ENCODE measurements around the gene XXYLT1.
"Not testable (repeated sequence)": the region's sequence is repeated elsewhere in the genome, so short reads cannot be mapped to it uniquely, and the experiment has no call there.

Gene XXYLT1

GRCh38 chr3:195124378-195124992 is 146.5 kb downstream of the XXYLT1 start:
- DNase-seq, result no peak

DNA sequence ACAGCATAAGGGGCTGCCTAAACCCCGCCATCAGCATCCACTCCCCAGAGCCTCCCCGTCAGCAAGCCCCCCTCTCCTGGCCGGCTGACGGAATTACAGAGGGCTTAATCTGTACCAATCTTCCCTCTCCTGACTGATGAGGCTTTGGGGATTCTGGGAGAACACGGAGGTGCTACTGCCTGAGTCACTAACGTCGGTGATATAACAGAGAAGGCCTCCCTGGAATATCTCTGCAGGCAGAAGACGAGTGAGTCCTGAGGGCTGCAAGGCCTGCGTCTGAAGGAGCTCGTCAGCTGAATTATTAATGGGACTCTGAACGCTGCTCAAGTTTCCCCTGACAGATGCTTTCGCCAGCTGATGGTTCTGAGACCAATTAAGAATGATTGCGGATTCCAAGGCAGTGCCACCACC is 147.7 kb downstream of the XXYLT1 start:
- DNase-seq, result no peak

- no peak for DNase-seq
Observed at GRCh38 chr3:195122261-195122660, 148.7 kb downstream of the XXYLT1 start.

- no peak for DNase-seq
Observed at GRCh38 chr3:195120267-195120601, 150.7 kb downstream of the XXYLT1 start.

DNA sequence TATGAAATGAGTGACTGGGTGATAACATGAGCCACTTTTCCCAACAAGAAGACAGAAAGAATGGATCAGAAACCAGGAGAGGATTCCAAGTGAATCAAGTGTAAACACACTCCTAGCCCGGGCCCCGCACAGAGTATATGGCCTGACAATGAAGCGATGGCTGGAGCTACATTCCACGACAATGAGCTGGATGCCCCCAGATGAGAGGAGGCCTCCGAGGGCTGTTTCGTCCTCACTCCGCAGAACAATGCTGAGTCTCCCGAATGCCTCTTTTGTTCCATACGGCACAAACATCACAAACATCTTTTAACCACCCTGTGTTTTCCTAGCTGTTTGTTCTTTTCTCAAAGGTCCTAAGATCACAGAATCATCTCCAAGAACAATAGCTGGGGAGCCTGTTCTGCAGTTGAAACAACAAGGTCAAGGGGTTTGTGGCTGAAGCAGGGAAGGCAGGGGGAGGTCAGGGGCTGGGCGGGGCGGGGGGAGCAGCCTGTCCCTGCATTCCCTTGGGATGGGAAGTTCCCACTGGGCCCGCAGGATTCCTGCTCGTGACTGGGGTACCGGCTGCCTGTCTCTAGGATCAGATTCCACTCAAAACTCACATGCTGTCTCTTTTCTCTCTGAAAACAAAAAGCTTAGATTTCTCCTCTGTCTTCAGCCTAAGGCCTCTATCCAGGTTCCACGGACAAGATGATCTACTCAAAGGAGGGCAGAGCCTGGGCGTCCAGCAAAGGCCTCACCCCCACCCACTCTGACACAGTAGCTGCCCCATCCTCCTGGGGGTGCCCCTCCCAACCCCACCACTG is 151.3 kb downstream of the XXYLT1 start:
- no peak for DNase-seq

- no peak for DNase-seq
Observed at GRCh38 chr3:195118671-195119070, 152.3 kb downstream of the XXYLT1 start.

GRCh38 chr3:195117978-195118581 is 152.9 kb downstream of the XXYLT1 start:
- no peak for DNase-seq

DNA sequence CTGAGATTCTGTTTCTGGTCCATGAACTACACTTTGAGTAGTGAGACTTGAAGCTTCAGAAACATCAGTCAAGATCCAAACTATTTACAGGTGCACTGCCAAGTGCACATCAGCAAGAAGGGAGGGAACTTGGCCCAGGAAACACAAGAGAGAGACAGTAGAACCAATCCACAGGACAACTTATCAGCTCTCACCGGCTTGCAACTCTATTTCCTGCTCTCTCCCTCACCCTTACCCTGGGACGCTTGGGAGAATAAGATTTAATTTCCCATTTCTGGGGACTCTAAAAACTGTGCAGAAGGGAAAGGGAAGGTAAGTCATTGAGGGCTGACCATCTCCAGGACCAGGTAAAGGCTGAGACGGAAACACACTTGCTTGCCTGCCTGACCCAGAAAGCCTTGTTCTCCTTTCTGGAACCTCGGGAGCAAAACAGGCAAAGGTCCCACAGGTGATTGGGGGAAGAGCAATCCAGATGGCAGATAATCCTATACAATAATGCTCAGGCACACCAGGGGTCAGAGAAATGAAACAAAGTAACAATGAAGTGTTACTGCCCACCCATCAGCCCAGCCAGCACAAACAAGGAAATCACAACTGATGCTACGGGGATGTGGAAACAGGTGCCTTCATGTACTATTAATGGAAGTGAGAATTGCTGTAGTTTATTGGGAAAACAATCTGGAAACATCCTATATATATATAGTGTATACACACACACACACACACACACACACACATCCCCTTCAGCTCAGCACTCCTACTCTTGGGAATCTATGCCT is 154.4 kb downstream of the XXYLT1 start:
- DNase-seq, result no peak

DNA sequence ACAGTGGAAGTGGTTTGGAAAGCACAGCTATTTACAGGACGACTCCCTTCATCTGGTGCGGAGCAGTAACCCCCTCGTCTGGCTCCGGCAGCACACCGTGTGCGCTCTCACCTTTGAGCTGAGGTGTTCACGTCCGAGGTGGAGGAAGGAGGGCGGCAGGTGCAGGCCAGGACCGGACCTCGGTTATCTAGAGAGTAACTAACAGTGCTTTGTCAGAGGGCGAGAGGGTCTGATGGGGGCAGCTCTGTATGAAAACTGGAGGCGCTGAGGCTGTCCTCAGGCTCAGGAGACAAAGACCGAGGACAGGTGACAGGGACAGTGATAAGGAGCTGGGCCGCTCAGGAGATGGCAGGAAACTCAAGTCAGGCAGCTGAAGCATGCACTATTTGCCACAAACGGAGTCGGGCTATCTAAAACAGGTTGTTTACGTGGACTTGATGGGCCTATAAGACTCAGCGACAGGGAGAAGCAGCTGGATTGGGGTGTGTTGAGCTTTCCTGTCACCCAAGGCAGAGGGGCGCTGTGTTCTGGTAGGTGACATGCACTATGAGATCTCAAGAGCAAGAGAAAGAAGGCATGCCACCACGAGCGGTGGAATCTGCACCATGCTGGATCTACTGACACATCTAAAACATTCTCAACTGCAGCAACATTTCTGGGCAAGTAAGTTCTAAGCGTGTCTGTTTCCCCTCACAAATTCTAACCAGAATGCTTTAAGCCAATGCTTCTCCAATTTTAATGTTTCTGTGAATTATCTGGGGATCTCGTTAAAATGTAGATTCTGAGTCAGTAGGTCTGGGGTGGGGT is 155.2 kb downstream of the XXYLT1 start:
- DNase-seq, result no peak

- no peak for DNase-seq
Observed at GRCh38 chr3:195114786-195115599, 156.0 kb downstream of the XXYLT1 start.

DNA sequence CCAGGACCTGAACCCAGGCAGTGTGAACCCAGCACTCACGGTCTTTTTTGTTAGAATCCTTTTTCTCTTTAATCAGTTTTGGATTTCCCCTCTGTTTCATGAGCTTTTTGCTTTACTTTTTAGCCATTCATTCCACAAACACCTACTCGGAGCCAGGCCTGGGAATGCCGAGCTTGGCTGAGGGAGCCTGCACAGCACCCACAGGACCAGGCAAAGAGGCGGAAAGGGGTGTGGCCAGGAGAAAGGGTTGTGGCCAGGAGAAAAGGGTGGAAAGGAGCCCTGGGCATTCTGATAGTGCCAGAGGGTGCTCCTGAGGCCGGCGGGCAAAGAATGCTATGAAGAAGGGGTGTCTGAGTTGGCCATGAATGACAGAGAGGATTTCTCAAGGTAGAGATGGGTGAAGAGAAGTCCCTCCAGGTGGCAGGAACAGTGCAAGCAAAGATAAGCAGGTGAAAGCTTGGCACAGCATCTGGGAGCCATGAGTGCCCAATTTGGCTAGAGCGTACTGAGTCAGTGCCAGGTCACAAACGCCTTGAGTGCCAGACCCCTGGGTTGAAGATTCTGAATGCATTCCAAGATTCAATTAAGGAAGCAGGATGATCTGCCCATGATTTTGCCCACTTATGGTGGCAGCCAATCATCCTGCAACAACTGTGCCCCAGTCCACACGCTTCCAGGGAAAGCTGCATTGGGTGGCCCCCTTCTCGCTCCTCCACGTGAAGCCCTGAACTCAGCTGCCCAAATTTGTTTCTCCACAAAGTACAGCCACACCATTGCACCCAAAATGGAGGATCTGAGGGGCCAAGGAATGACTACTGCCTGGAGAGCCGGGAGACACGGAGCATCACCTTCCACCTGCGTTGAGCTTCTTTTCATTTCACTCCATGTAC is 157.2 kb downstream of the XXYLT1 start:
- DNase-seq, result no peak

DNA sequence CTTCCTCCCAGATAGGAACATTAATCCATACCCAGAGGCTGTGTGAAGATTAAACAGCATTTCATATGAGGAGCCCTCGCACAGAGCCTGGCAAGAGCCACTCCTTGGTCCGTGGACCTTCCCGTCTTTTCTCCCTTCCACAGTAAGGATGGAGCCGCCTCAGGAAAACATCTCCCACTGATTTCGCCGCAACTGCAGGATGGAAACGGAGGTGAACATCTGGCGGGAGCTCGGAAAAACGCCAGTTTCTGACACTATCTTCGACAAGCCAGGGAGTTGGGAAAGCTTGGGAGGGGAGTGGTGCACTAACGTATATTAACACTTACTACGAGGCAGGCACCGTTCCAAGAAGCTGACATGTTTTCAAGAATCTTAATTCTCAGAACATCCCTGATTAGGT is 157.9 kb downstream of the XXYLT1 start:
- no peak for DNase-seq

DNA sequence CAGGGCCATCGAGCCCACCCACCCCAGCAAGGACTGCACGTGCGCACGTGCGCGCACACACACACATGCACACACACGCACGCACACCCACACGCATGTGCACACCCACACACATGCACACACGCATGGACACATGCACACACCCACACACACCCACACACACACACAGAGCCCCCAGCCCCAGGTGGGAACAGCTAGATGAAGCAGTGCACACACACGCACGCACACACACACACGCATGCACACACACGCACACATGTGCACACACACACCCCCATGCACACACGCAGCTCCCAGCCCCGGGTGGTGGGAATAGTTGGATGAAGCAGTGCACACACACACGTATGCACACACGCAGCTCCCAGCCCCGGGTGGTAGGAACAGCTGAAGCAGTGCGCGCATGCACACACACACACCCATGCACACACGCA is 158.6 kb downstream of the XXYLT1 start:
- DNase-seq, result no peak

GRCh38 chr3:195111766-195112165 is 159.2 kb downstream of the XXYLT1 start:
- no peak for DNase-seq

DNA sequence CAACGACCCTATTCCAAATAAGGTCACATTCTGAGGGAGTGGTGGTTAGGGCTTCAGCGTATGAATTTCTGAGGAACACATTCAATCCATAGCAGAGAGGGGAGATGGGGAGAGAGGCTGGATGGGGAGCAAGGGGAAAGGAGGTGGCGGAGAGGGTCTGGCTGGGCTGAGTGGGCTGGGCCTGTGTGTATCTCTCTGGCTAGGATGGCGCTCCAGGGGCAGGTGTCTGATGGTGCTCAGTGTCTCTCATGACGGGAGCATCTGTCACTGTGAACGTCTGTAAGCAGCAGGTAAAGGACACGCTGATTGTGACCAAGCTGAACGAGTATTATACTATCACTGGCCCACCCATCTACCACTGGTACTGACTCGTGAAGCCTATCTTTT is 159.6 kb downstream of the XXYLT1 start:
- no peak for DNase-seq

DNA sequence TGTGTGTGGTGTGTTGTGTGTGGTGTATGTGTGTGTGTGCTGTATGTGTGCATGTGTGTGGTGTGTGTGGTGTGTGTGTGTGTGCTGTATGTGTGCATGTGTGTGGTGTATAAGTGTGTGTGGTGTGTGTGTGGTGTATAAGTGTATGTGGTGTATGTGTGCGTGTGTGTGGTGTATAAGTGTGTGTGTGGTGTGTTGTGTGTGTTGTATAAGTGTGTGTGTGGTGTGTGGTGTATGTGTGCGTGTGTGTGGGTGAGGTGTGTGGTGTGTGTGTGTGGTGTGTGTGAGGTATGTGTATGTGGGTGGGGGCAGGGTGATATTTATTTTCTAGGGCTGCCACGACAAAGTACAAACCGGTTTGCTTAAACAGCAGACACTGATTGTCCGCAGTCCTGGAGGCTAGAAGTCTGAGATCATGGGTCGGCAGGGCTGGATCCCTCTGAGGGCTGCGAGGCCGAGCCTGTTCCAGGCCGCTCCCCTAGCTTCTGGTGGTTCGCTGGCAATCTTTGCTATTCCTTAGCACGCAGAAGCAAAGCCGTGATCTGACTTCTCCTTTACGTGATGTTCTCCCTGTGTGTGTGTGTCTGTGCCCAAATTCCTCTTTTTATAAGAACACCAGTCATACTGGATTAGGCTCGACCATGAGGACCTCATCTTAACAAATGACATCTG is 160.2 kb downstream of the XXYLT1 start:
- DNase-seq, result peak; percentile 91

DNA sequence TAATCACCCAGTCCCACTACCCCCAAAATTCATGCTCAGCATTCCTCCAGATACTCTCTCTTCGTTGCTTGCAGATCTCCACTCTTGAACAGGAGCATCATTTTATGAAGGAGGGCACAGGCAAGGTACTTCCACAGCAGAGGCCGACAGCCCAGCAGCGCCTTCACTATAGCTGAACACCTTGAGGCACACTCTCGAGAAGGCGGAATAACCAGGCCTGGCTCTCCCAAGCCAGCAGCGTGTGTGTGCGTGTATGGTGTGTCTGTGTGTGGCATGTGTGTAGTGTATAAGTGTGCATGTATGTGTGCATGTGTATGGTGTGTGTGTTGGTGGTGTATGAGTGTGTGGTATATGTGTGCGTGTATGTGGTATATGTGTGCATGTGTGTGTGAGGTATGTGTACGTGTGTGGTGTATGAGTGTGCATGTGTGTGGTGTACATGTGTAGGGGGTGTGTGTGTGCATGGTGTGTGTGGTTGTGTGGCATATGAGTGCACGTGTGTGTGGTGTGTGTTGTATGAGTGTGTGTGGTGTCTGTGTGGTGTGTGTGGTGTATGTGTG is 161.8 kb downstream of the XXYLT1 start:
- DNase-seq, result no peak

GRCh38 chr3:195107593-195107992 is 163.4 kb downstream of the XXYLT1 start:
- DNase-seq, result no peak

DNA sequence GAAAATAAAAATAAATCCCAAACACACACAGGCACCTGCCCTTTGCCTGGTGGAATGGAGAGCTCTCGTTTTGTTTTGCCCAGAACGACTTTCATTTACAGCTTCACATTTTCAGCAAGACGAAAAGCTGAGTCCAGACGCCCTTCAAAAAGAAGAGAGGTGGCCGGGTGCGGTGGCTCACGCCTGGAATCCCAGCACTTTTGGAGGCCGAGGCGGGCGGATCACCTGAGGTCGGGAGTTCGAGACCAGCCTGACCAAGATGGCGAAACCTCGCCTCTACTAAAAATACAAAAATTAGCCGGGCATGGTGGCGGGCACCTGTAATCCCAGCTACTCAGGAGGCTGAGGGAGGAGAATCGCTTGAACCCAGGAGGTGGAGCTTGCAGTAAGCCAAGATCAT is 163.9 kb downstream of the XXYLT1 start:
- DNase-seq, result not testable (repeated sequence)

DNA sequence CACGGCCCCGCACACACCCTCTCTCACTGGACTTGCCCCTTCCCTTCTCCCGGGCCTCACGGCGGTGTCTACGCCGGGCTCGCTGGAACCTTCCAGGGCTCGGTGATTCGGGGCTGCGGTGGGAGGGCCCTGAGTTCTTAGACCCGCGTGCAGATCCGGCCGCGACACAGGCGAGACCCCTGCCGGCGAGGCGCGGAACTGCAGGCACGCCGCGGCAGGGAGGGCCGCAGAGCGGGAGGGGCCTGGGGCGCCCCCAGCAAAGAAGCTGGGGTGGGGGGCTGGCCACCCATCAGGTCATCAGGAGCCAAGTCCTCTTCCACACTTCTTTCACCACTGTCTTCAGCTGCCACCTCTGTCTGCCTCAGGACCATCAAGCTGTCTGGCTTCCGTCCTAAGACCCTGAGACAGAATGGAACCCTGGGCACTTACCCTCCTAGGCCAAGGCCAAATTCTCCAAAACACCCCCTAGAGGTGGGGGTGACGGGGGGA is 164.5 kb downstream of the XXYLT1 start:
- DNase-seq, result peak; percentile 42

Measured in MV-4-11 (cell line).